Spleen (tissue), 7 donors: ENCODE results near the gene CHRNA4.

Source experiments
- POLR2A ChIP-seq, 3 donors: fragments of 450-650 bp; IDR thresholded peaks; one replicate each; pipeline ENCODE4 v1.5.1; 2017; ENCODE audit warnings: antibody characterized with exemption in 3 of 3, mild to moderate bottlenecking in 1 of 3
- POLR2AphosphoS5 ChIP-seq, 3 donors: sonication (generic); formaldehyde crosslinking; IDR thresholded peaks; one replicate each; pipeline ENCODE4 v1.5.1; 2017; ENCODE audit warnings: antibody characterized with exemption in 3 of 3
- TF ChIP-seq, protein P1 (sequence below), 11 experiments: fragments of 200-600 bp in 7 of 11; fragments of 450-650 bp in 4 of 11; sonication (generic) in 4 of 11; IDR thresholded peaks in 8 of 11; conservative IDR thresholded peaks in 3 of 11; 1 replicate in 7 of 11; 2 replicates in 4 of 11; pipeline versions ENCODE4 v1.4.0 to v1.8.0; 2016 to 2021; ENCODE audit warnings: antibody characterized with exemption in 11 of 11, inconsistent platforms in 4 of 11, mild to moderate bottlenecking in 1 of 11
- donor health status: DM: no; HTN: no; CAD: no; lungs with moderate emphysema.
- donor health status: DM: no; HTN: no; CAD: no.
- donor health status: DM: no; HTN: no; CAD: no.

DNA sequence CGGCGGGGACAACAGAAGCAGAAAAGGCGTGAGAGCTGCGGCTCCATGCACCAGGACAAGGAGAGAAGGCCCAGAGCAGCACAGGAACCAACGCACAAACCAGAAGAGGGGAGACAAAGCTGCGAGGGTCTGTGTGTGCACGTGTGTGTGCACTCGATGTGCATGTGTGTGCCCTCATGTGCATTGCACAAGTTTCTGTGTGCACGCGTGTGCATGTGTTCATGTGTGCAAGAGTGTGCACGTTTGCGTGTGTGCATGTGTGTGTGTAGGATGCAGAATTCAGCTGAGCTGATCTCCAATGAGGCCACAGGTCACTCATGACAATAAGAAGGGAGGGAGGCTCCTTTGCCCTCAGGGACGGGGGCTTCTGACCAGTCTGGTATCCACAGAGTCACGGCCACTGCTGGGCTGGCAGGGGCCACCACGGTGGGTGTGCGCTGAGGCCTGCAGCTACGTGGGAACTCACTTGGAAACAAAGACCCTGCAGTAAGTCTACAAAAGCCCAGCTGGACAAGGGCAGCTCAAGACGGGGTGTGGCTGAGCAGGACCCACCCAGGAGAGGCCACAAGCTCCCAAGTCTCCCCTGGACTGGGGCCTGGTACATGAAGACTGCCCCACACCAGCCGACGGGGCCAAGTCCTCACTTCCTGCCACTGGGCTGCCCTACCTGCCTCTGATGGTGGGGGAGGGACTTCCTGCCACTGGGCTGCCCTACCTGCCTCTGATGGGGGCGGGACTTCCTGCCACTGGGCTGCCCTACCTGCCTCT, 48.1 kb upstream of the CHRNA4 start:
- TF ChIP-seq, protein P1, sequence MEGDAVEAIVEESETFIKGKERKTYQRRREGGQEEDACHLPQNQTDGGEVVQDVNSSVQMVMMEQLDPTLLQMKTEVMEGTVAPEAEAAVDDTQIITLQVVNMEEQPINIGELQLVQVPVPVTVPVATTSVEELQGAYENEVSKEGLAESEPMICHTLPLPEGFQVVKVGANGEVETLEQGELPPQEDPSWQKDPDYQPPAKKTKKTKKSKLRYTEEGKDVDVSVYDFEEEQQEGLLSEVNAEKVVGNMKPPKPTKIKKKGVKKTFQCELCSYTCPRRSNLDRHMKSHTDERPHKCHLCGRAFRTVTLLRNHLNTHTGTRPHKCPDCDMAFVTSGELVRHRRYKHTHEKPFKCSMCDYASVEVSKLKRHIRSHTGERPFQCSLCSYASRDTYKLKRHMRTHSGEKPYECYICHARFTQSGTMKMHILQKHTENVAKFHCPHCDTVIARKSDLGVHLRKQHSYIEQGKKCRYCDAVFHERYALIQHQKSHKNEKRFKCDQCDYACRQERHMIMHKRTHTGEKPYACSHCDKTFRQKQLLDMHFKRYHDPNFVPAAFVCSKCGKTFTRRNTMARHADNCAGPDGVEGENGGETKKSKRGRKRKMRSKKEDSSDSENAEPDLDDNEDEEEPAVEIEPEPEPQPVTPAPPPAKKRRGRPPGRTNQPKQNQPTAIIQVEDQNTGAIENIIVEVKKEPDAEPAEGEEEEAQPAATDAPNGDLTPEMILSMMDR (IDR thresholded peaks at IDR 0.05 in 8 of 11, conservative IDR thresholded peaks at IDR 0.05 in 3 of 11) = no peak
- TF ChIP-seq POLR2A (IDR thresholded peaks at IDR 0.05) (no peak), POLR2AphosphoS5 (IDR thresholded peaks at IDR 0.05) (no peak)
